ENCODE measurements around the gene ARHGEF10L. TPM values are rescaled to one million over a fixed set of nuclear protein-coding genes. Genes with fewer than 3 reads are reported as not detected.
A peak's percentile ranks its signal among the peaks of the same experiment; 100 is the strongest.

ARHGEF10L gene
- total RNA-seq, 1 experiment from 2014 or later, result 11.0 TPM

- no peak for DNase-seq (ENCODE audit: low spot score)
These were observed 28.1 kb downstream of the ARHGEF10L start for GRCh38 chr1:17567582-17567981.

GRCh38 chr1:17568014-17568900 is 28.8 kb downstream of the ARHGEF10L start:
- DNase-seq (ENCODE audit: low spot score), result no peak

GRCh38 chr1:17569200-17570139 is 30.0 kb downstream of the ARHGEF10L start:
- DNase-seq (ENCODE audit: low spot score), result peak; percentile 88

- DNase-seq (ENCODE audit: low spot score), result no peak
These were observed 30.7 kb downstream of the ARHGEF10L start for GRCh38 chr1:17570228-17570627.

- no peak for DNase-seq (ENCODE audit: low spot score)
These were observed 32.9 kb downstream of the ARHGEF10L start for GRCh38 chr1:17572264-17572985.

- DNase-seq (ENCODE audit: low spot score), result no peak
These were observed 34.1 kb downstream of the ARHGEF10L start for GRCh38 chr1:17573518-17574041.

GRCh38 chr1:17574516-17574915 is 35.0 kb downstream of the ARHGEF10L start:
- no peak for DNase-seq (ENCODE audit: low spot score)

- DNase-seq (ENCODE audit: low spot score), result no peak
These were observed 36.5 kb downstream of the ARHGEF10L start for GRCh38 chr1:17575797-17576518.

- no peak for DNase-seq (ENCODE audit: low spot score)
These were observed 37.0 kb downstream of the ARHGEF10L start for GRCh38 chr1:17576519-17576853.

GRCh38 chr1:17577907-17578297 is 38.4 kb downstream of the ARHGEF10L start:
- no peak for DNase-seq (ENCODE audit: low spot score)

- no peak for DNase-seq (ENCODE audit: low spot score)
These were observed 40.7 kb downstream of the ARHGEF10L start for GRCh38 chr1:17579951-17580939.

- DNase-seq (ENCODE audit: low spot score), result no peak
These were observed 42.1 kb downstream of the ARHGEF10L start for GRCh38 chr1:17581389-17582123.

- DNase-seq (ENCODE audit: low spot score), result no peak
These were observed 42.8 kb downstream of the ARHGEF10L start for GRCh38 chr1:17582124-17582774.

GRCh38 chr1:17584539-17584938 is 45.0 kb downstream of the ARHGEF10L start:
- no peak for DNase-seq (ENCODE audit: low spot score)

- DNase-seq (ENCODE audit: low spot score), result no peak
These were observed 45.9 kb downstream of the ARHGEF10L start for GRCh38 chr1:17585266-17585987.

GRCh38 chr1:17586172-17586964 is 46.9 kb downstream of the ARHGEF10L start:
- peak; percentile 38 for DNase-seq (ENCODE audit: low spot score)

- peak; percentile 82 for DNase-seq (ENCODE audit: low spot score)
These were observed 48.2 kb downstream of the ARHGEF10L start for GRCh38 chr1:17587693-17588047.

Measured in A172 (cell line).